HepG2 (cell line): ENCODE measurements around the gene C1QBP. TPM values are rescaled to one million over a fixed set of nuclear protein-coding genes. Genes with fewer than 3 reads are reported as not detected.

ENCODE experiments used
- ATAC-seq: fragments of 200-7000 bp; cut with Tn5 transposase; 3 replicates; pipeline ENCODE4 v1.9.1; 2020; ENCODE audit warnings: mild to moderate bottlenecking, moderate library complexity
- BruUV-seq: library from RNA; stranded (reverse); fragments of 400-500 nt; replicated peaks from 2 replicates; lab custom pipeline; 2021; lab: Mats Ljungman, UMichigan
- CTCF ChIA-PET: fragments of 300-600 bp; formaldehyde crosslinking; extraction: SDS; loops from one replicate; lab custom pipeline; 2021; ENCODE audit warnings: low total read pairs, inconsistent platforms, low intra/inter-chr PET ratio; lab: Yijun Ruan, JAX
- POLR2A ChIA-PET: fragments of 350-600 bp; sonication (Branson Sonifier 250); formaldehyde crosslinking; loops from one replicate; lab custom pipeline; 2020; ENCODE audit warnings: antibody characterized with exemption, inconsistent platforms; lab: Yijun Ruan, JAX
- DNase-seq: peaks from one replicate; pipeline ENCODE4 v3.0.0-alpha.2; 2015; ENCODE audit warnings: low spot score
- FAIRE-seq: peaks from 3 replicates; lab custom pipeline; 2011; peaks lifted over from hg19 to GRCh38; lab: Jason Lieb, UNC
- H2AFZ ChIP-seq: one replicate; pipeline ENCODE4 v1.6.1; 2011; ENCODE audit warnings: low read length, inconsistent platforms
- H3K27ac ChIP-seq: fragments of 300-600 bp; 3 replicates; pipeline ENCODE4 v1.8.0; 2011; ENCODE audit warnings: mixed run types, mild to moderate bottlenecking, mixed read lengths, low read length, inconsistent platforms; ENCODE audit not compliant: insufficient read depth; ENCODE audit errors: extremely low read length
- H3K27me3 ChIP-seq, 2 experiments: fragments of 200-600 bp in 1 of 2; 2 replicates in 1 of 2; 3 replicates in 1 of 2; pipeline versions ENCODE4 v1.6.0 to v1.8.0; 2011; ENCODE audit warnings: low read length in 2 of 2, mild to moderate bottlenecking in 2 of 2, moderate library complexity in 2 of 2, inconsistent platforms in 1 of 2; ENCODE audit not compliant: insufficient read depth in 2 of 2, control insufficient read depth in 1 of 2
- H3K36me3 ChIP-seq, 2 experiments: fragments of 200-600 bp in 1 of 2; replicated peaks in 1 of 2; 2 replicates in 1 of 2; 3 replicates in 1 of 2; pipeline versions ENCODE4 v1.5.1 to v1.8.0; 2011; ENCODE audit warnings: low read length in 2 of 2, inconsistent platforms in 1 of 2; ENCODE audit not compliant: insufficient read depth in 2 of 2, control insufficient read depth in 1 of 2
- H3K4me1 ChIP-seq: 2 replicates; pipeline ENCODE4 v1.5.1; 2012; ENCODE audit warnings: low read length, inconsistent platforms; ENCODE audit not compliant: insufficient read depth
- H3K4me2 ChIP-seq: 2 replicates; pipeline ENCODE4 v1.6.0; 2011; ENCODE audit warnings: low read depth, low read length, inconsistent platforms
- H3K4me3 ChIP-seq, 3 experiments: fragments of 200-600 bp in 1 of 3; sonication (generic), shearing (Covaris generic) in 1 of 3; replicated peaks in 1 of 3; 2 replicates each; pipeline ENCODE4 v1.5.1; 2011 to 2016; ENCODE audit warnings: low read length in 3 of 3, inconsistent platforms in 2 of 3, low read depth in 2 of 3, mild to moderate bottlenecking in 2 of 3, control low read depth in 1 of 3, mixed read lengths in 1 of 3; ENCODE audit not compliant: insufficient read depth in 1 of 3
- H3K79me2 ChIP-seq: one replicate; pipeline ENCODE4 v1.6.1; 2011; ENCODE audit warnings: low read length, inconsistent platforms; ENCODE audit not compliant: insufficient read depth
- H3K9ac ChIP-seq: 2 replicates; pipeline ENCODE4 v1.6.0; 2011; ENCODE audit warnings: mild to moderate bottlenecking, low read depth, low read length, inconsistent platforms; ENCODE audit not compliant: insufficient read depth
- H3K9me3 ChIP-seq: 2 replicates; pipeline ENCODE4 v1.5.1; 2012; ENCODE audit warnings: mild to moderate bottlenecking, low read length
- H4K20me1 ChIP-seq: 2 replicates; pipeline ENCODE4 v1.6.0; 2011; ENCODE audit warnings: inconsistent platforms, mild to moderate bottlenecking, low read length, moderate library complexity; ENCODE audit not compliant: insufficient read depth
- ARNT ChIP-seq: fragments of 450-650 bp; IDR thresholded peaks from 2 replicates; pipeline ENCODE4 v1.6.1; 2017
- CCDC6 ChIP-seq: sonication (generic); formaldehyde crosslinking; IDR thresholded peaks from 2 replicates; pipeline ENCODE4 v1.8.1; 2022; ENCODE audit warnings: mild to moderate bottlenecking, missing genetic modification reagents, moderate library complexity
- NBN ChIP-seq: fragments of 450-650 bp; conservative IDR thresholded peaks from 2 replicates; pipeline ENCODE4 v1.6.1; 2017
- NCOR1 ChIP-seq: fragments of 200-600 bp; sonication (generic); IDR thresholded peaks from 2 replicates; pipeline ENCODE4 v1.7.0; 2017; ENCODE audit warnings: antibody characterized with exemption, low read length, borderline replicate concordance
- SAFB2 ChIP-seq: sonication (generic); formaldehyde crosslinking; IDR thresholded peaks from 2 replicates; pipeline ENCODE4 v1.5.1; 2020; ENCODE audit warnings: missing genetic modification reagents, low read depth, mild to moderate bottlenecking, borderline replicate concordance
- ZNF143 ChIP-seq: sonication (generic); formaldehyde crosslinking; IDR thresholded peaks from 2 replicates; pipeline ENCODE4 v1.4.0; 2020; ENCODE audit warnings: missing genetic modification reagents
- ZNF547 ChIP-seq: sonication (generic); formaldehyde crosslinking; IDR thresholded peaks from 2 replicates; pipeline ENCODE4 v1.5.1; 2020; ENCODE audit warnings: mild to moderate bottlenecking, missing genetic modification reagents
- ZNF629 ChIP-seq: sonication (generic); formaldehyde crosslinking; conservative IDR thresholded peaks from 2 replicates; pipeline ENCODE4 v1.5.0; 2020; ENCODE audit warnings: missing genetic modification reagents
- WGBS: methylation state at CpG from one replicate; pipeline ENCODE4 v1.1.6; 2017; ENCODE audit warnings: low lambda C conversion rate; 5-methylcytosine and 5-hydroxymethylcytosine counted together
- in situ Hi-C: cut with HindIII; loops from 2 replicates; pipeline ENCODE4 v1.10.0; 2017; ENCODE audit warnings: low pct_unique_long_range_greater_than_20kb; ENCODE audit not compliant: extremely low pct_ligation_motif_present
- intact Hi-C: fragments of 100-400 bp; cut with micrococcal nuclease; formaldehyde crosslinking; loops from one replicate; pipeline ENCODE4 v1.10.0; 2022; ENCODE audit not compliant: unreplicated experiment
- polyA plus RNA-seq, 8 experiments: library from polyadenylated mRNA; depleted of rRNA in 3 of 8; stranded (reverse) in 7 of 8; unstranded in 1 of 8; fragments of >200 nt; fragmentation: Illumina TruSeq in 4 of 8; extraction: Trizol in 4 of 8; gene quantifications; 2 replicates each; pipeline versions ENCODE4 v1.2.1 to v1.2.3, GENCODE V29; 2011 to 2016; ENCODE audit warnings: low read depth in 4 of 8, missing spikeins in 1 of 8, mixed read lengths in 1 of 8; ENCODE audit not compliant: insufficient read depth in 1 of 8
- total RNA-seq, 5 experiments: library from RNA; depleted of rRNA; stranded (reverse); fragments of >200 nt; fragmentation: Illumina TruSeq; extraction: Trizol; gene quantifications; 2 replicates each; pipeline ENCODE4 v1.2.3, GENCODE V29; 2016; ENCODE audit warnings: low read depth in 1 of 5
- TF ChIP-seq, protein P1 (sequence below): sonication (generic); formaldehyde crosslinking; IDR thresholded peaks from 2 replicates; pipeline ENCODE4 v1.5.0; 2020; ENCODE audit warnings: mild to moderate bottlenecking, missing genetic modification reagents
- TF ChIP-seq, protein P2 (sequence below): sonication (generic); formaldehyde crosslinking; conservative IDR thresholded peaks from 2 replicates; pipeline ENCODE4 v1.8.0; 2022; ENCODE audit warnings: missing genetic modification reagents
- TF ChIP-seq, protein P3 (sequence below): sonication (generic); formaldehyde crosslinking; IDR thresholded peaks from 2 replicates; pipeline ENCODE4 v1.5.0; 2020; ENCODE audit warnings: mild to moderate bottlenecking, missing genetic modification reagents

The C1QBP gene
- total and polyA plus RNA-seq, 2 of the 13 experiments (the other 11 are each of a cell fraction or from before 2014, with no cell fraction given): 219 to 680 TPM

DNA sequence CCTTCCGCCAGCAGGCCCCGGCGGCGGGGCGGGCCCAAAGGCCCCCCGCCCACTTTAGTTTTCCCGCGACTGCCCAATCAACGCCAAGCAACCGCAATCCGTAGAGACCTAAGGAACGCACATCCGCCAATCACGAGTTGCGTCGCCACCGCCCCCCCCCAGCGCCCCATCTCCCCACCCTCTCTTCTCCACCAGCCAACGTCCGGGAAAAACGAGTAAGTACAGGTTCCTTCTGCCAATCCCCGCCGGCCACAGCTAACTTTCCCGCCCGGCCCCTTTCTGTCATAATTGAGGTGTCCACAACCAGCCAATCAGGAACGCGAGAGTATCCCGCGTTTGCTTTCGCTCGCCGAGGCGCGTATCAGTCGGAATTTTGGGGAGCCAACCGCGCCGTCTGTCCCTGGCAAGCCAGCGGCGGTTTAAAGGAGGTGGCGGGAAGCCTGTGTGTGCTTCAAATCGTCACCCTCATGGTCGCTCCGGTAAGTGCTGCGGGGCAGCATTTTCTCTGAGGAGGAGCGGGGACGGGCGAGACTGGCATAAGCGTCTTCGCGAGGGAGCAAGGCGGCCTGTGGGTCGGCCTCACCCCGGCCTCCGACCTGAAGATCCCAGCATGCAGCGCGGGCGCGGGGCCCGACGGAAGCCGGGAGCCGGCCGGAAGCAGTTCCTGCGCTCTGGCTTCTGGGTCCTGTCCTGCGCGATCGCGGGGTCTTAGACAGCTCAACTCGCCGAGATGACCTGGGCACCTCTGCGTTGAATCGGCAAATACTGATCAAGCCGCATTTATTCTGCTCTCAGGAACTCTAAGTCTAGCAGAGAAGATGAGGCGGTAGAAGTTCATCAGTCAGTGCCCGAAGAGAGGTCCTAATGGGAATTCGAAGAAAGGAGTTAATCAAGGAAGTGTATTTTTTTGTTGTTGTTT lies 47.5 kb upstream of the C1QBP start, which contains the start of gene MIS12:
MIS12 (plus strand) TSS at position 361 of the 919 bp plus-strand sequence. CDS start 2,297 bp downstream, outside the sequence.
- Histone ChIP-seq H3K4me2 (peak within 1 kb of the TSS; percentile 91), H3K27me3 (peaks cover 0 to 3% of the 10 kb centered on the region in 2 experiments; a peak in 1 of 5 replicates), H3K9me3 (no peaks in the 10 kb centered on the region), H3K79me2 (peaks cover 57% of the 10 kb centered on the region), H4K20me1 (no peaks in the 10 kb centered on the region), H3K9ac (peak within 1 kb of the TSS; percentile 96), H3K4me1 (peaks cover 30% of the 10 kb centered on the region), H3K27ac (peak within 1 kb of the TSS; percentile 100), H3K4me3 (peak within 1 kb of the TSS; percentile 90 to 97 (median 95)), H3K36me3 (peaks cover 9 to 46% of the 10 kb centered on the region in 2 experiments), H2AFZ (no peak within 1 kb of the TSS)
- in situ Hi-C loops (no loop called here), intact Hi-C loops (no loop called here)
- BruUV-seq: TSS peak; percentile 65
- POLR2A ChIA-PET: interaction anchor here (0.5 to 2.8 kb wide), 19 partner anchors 8 to 1526 kb away, joined by 3 to 51 read pairs (median 5); partner anchors contain the start of genes DHX33, NUP88, RPAIN and SLC13A5
- peak; percentile 72 for FAIRE-seq
- DNase-seq: peak; percentile 98
- CTCF ChIA-PET: no interaction called here
- WGBS: under 1% methylated on average over 52 of the region's 77 CpGs
- peak; percentile 96 for ATAC-seq
- TF ChIP-seq ARNT (no peak), ZNF143 (peak; percentile 93), SAFB2 (CRISPR knock-in tag) (peak; percentile 33; the same call in 1 of the 2 replicates), NCOR1 (peak; percentile 9; the same call in 1 of the 2 replicates), NBN (no peak), ZNF629 (CRISPR knock-in tag) (no peak), CCDC6 (CRISPR knock-in tag) (peak; percentile 44; the same call in 1 of the 2 replicates), ZNF547 (CRISPR knock-in tag) (peak; percentile 91)
- TF ChIP-seq, protein P1, sequence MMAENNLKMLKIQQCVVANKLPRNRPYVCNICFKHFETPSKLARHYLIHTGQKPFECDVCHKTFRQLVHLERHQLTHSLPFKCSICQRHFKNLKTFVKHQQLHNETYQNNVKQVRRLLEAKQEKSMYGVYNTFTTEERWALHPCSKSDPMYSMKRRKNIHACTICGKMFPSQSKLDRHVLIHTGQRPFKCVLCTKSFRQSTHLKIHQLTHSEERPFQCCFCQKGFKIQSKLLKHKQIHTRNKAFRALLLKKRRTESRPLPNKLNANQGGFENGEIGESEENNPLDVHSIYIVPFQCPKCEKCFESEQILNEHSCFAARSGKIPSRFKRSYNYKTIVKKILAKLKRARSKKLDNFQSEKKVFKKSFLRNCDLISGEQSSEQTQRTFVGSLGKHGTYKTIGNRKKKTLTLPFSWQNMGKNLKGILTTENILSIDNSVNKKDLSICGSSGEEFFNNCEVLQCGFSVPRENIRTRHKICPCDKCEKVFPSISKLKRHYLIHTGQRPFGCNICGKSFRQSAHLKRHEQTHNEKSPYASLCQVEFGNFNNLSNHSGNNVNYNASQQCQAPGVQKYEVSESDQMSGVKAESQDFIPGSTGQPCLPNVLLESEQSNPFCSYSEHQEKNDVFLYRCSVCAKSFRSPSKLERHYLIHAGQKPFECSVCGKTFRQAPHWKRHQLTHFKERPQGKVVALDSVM (CRISPR knock-in tag): peak; percentile 66
- TF ChIP-seq, protein P2, sequence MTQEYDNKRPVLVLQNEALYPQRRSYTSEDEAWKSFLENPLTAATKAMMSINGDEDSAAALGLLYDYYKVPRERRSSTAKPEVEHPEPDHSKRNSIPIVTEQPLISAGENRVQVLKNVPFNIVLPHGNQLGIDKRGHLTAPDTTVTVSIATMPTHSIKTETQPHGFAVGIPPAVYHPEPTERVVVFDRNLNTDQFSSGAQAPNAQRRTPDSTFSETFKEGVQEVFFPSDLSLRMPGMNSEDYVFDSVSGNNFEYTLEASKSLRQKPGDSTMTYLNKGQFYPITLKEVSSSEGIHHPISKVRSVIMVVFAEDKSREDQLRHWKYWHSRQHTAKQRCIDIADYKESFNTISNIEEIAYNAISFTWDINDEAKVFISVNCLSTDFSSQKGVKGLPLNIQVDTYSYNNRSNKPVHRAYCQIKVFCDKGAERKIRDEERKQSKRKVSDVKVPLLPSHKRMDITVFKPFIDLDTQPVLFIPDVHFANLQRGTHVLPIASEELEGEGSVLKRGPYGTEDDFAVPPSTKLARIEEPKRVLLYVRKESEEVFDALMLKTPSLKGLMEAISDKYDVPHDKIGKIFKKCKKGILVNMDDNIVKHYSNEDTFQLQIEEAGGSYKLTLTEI: no peak
- TF ChIP-seq, protein P3, sequence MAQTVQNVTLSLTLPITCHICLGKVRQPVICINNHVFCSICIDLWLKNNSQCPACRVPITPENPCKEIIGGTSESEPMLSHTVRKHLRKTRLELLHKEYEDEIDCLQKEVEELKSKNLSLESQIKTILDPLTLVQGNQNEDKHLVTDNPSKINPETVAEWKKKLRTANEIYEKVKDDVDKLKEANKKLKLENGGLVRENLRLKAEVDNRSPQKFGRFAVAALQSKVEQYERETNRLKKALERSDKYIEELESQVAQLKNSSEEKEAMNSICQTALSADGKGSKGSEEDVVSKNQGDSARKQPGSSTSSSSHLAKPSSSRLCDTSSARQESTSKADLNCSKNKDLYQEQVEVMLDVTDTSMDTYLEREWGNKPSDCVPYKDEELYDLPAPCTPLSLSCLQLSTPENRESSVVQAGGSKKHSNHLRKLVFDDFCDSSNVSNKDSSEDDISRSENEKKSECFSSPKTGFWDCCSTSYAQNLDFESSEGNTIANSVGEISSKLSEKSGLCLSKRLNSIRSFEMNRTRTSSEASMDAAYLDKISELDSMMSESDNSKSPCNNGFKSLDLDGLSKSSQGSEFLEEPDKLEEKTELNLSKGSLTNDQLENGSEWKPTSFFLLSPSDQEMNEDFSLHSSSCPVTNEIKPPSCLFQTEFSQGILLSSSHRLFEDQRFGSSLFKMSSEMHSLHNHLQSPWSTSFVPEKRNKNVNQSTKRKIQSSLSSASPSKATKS (CRISPR knock-in tag): no peak
